GM19438 (cell line): ENCODE measurements around the gene TMEM163.
"Not testable (repeated sequence)": the region's sequence is repeated elsewhere in the genome, so short reads cannot be mapped to it uniquely, and the experiment has no call there.

ENCODE experiments used
- ATAC-seq: cut with Tn5 transposase; IDR thresholded peaks from one replicate; pipeline ENCODE4 v1.9.1; 2021; ENCODE audit warnings: low read depth; ENCODE audit not compliant: unreplicated experiment

Gene TMEM163

GRCh38 chr2:134718817-134719814 is at the start of gene TMEM163:
Gene TMEM163, minus strand, starts transcription at chr2:134719000.
- ATAC-seq: no peak

GRCh38 chr2:134766583-134766982 is 47.8 kb upstream of the TMEM163 start:
- no peak for ATAC-seq

DNA sequence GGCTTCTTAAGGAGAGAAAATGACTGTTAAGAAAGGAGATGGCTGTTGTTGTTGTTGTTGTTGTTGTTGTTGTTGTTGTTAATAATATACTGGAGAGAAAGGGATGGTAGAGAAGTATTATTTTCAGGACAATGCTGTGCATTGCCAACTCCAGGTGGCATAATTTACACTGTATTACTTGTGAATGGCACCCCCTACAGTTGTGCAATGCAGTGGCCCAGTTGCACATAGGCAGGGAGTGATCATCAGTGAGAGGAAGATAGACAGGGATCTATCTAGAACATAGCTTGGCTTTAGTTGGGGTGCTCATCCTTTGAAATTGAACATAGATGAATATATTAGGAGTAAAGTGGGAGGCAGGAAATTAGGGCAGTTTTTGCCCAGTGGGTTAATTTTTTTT is 47.2 kb upstream of the TMEM163 start:
- ATAC-seq: no peak

- ATAC-seq: no peak
These were observed 45.4 kb upstream of the TMEM163 start for GRCh38 chr2:134764164-134764563.

GRCh38 chr2:134763164-134763710 is 44.4 kb upstream of the TMEM163 start:
- no peak for ATAC-seq

GRCh38 chr2:134762508-134762907 is 43.7 kb upstream of the TMEM163 start:
- no peak for ATAC-seq

GRCh38 chr2:134760385-134760784 is 41.6 kb upstream of the TMEM163 start:
- ATAC-seq: no peak

- peak; percentile 77 for ATAC-seq
These were observed 39.8 kb upstream of the TMEM163 start for GRCh38 chr2:134758633-134759032.

GRCh38 chr2:134751981-134752380 is 33.2 kb upstream of the TMEM163 start:
- ATAC-seq: not testable (repeated sequence)

DNA sequence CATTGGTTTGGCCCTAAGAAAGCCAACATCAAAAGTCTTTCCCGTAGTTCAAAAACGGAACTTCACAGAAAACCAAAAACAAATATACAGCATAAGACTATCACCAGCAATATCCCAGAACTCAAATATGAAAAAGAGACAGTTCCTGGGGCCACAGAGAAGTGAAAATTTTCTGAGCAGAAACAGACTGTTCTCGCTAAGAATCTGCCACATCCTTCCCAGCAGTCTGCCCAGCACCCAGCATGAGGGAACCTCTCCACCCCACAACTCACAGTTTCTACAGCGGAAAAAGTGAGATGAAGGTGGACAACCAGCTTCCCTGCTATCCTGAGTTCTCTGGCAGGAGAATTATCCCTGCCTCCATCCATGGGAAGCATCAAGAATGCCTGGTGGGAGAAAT is 26.7 kb upstream of the TMEM163 start:
- peak; percentile 45 for ATAC-seq

GRCh38 chr2:134745023-134745422 is 26.2 kb upstream of the TMEM163 start:
- no peak for ATAC-seq

GRCh38 chr2:134739879-134740301 is 21.1 kb upstream of the TMEM163 start:
- peak; percentile 90 for ATAC-seq

DNA sequence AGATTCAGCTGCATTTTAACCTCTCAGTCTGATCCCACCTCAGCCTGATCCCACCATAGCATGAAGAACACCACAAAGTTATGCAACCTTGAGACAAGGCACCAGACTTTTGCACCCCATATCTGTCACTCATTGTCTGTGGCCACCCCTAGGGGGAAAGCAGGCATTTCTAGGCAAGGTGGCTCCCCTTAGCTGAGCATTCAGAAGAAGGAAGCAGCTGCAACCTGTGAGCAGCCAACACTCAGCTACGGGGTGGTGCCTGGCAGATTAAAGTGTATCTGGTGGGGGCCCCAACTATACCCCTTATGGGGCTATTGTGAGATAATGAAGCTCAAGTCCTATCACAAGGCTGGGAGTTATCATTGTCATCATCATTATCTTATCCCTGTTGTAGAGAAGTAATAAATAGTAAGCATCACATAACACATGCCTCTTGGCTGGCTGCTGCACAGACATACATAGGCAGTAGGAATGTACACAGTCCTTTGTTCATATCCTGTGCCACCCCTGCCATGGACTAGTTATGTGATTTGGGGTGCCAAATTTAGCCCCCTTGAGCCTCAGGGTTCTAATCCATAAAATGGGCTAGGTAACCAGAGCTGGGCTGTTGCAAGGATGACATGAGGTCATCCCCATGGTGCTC is 20.6 kb upstream of the TMEM163 start:
- ATAC-seq: no peak

- ATAC-seq: no peak
These were observed 19.5 kb upstream of the TMEM163 start for GRCh38 chr2:134738141-134738870.

DNA sequence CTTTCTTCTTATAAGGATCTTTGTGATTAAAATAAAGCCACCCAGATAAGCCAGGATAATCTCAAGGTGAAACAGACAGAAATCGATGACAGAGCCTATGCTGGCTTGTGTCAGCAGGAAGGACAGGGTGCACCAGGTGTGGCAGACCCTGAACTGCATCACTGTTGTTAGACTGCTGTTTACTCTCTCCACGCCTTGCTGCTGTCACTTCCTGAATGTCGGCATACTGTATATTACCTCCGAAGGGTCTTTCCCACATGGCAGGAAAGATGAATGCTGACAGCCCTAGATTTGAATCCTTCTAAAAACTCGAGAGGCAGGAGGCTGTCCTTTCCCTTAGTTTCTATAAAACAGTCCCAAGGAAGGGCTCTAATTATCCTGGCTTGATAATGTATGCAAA is 18.9 kb upstream of the TMEM163 start:
- ATAC-seq: peak; percentile 20

DNA sequence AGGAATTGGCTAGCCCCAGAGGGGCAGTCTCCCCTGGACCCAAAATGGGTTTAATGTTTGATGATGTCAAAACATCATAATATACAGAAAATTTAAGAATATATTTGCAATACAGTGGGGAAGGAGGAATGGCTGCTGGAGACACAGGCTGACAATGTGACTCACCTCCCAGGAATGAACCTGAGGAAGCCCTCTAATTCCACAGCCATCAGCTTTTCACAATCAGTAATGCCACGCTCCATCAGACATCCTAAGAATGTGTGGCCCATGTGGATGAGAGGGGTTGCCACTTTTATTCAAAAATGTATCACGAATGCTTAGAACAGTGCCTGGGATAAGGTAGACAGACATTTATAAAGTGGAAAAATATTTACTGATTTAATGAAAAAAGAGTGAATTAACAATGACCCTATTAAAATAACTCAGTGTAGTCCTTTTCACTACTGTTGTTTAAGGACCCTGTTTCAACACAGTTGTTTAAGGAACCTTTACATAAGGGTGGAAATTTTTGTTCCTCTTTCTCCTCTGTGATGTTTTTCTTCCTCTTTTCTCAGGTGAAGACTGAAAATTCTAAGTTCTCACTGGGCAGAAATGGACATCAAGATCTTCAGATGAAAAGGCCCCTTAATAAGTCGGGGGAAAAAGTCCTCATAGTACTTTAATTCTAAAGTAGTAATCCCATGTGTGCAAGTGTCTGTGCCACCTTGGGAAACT is 17.5 kb upstream of the TMEM163 start:
- no peak for ATAC-seq

GRCh38 chr2:134728163-134728562 is 9.4 kb upstream of the TMEM163 start:
- no peak for ATAC-seq

DNA sequence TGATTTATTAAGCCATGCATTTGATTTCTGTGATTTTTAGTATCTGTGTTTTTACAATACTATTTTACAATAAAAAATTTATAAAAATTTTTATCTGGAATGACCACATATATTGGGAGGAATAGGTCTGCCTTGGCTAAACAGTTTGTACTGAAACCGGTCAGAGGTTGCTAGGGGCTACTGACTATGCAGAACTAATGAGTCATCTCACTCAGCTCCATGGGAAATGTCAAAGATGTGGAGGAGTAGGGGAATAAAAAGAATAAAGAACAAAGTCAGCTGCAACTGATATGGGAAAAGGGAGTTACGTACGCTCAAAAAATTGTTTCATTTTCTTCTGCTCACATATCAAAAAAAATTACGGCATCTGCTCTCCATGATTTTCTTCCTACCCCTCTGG is 8.6 kb upstream of the TMEM163 start:
- no peak for ATAC-seq

- no peak for ATAC-seq
These were observed 7.8 kb upstream of the TMEM163 start for GRCh38 chr2:134726645-134727044.

GRCh38 chr2:134725876-134726275 is 7.1 kb upstream of the TMEM163 start:
- ATAC-seq: no peak
